ENCODE measurements around the gene COX15. TPM values are rescaled to one million over a fixed set of nuclear protein-coding genes. Genes with fewer than 3 reads are reported as not detected.

Gene COX15
- total and polyA plus RNA-seq, 2 of the 8 experiments (the other 6 are each of a cell fraction or from before 2014, with no cell fraction given) = 17.5 to 36.6 TPM

- TF ChIP-seq CHD7 (IDR thresholded peaks at IDR 0.05; ENCODE audit: insufficient replicate concordance, low read length) = no peak
- TF ChIP-seq RFX5 (IDR thresholded peaks at IDR 0.05; ENCODE audit: borderline replicate concordance, low read depth, low read length) = no peak
Measured at GRCh38 chr10:99730026-99730425, 1.9 kb downstream of the COX15 start (continued).
